HG03064 (cell line): ENCODE data around the gene PDLIM7.

Source experiments
- ATAC-seq: cut with Tn5 transposase; IDR thresholded peaks from one replicate; pipeline ENCODE4 v1.9.1; 2021; ENCODE audit warnings: low read depth; ENCODE audit not compliant: unreplicated experiment

The PDLIM7 gene

DNA sequence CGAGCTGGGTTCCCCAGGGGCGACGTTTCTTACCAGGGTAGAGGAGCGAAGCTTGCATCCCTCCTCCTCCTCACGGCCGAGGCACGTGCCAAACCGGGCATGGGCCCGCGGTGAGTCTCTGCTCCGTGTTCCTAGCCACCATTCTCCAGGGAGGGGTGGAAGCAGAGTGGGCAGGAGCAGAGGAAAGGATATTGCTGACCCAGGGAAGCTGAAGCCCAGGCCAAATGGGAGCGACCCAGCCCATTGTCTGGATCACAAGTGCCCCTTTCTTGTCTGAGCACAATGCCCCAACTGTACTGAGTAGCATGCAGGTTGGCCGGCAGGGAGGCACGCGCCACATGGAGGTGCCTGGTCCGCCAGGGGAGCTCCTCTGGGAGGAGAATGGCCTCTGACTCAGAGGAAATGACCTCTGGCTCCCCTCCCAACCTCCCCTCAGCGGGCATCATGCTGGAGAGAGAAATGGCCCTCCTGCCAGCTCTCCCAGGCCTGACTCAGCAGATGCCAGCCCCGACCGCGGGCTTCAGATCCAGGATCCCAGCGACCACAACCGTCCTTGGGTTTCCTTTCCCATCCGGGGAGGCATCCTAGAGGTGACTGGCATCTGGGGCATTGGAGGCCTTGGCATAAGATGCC lies 49.7 kb downstream of the PDLIM7 start:
- no peak for ATAC-seq

DNA sequence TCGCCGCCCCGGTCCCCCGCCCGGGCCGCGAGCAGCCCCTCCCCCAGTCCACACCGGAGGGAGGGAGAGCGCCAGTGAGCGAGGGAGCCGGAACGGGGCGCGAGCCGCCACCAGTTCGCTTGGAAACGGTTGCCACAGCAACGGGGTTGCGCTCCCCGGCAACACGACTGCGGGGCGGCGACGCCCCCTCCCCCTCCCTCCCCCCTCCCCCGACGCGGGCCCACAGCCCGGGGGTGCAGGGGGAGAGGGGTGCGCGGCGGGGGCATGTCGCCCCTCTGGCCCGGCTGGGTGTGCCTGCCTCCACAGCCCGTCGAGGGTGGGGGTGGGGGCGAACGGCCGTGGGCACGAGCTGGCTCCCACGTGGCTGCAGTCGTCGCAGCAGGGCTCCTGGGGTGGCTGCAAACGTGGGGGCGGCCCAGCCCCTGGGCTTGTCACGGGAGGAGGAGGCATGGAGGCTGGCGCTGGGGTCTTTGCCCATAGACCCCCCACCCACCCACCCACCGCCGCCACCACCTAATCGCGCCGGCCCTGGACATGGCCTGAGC lies 50.3 kb downstream of the PDLIM7 start:
- ATAC-seq = peak; percentile 43

DNA sequence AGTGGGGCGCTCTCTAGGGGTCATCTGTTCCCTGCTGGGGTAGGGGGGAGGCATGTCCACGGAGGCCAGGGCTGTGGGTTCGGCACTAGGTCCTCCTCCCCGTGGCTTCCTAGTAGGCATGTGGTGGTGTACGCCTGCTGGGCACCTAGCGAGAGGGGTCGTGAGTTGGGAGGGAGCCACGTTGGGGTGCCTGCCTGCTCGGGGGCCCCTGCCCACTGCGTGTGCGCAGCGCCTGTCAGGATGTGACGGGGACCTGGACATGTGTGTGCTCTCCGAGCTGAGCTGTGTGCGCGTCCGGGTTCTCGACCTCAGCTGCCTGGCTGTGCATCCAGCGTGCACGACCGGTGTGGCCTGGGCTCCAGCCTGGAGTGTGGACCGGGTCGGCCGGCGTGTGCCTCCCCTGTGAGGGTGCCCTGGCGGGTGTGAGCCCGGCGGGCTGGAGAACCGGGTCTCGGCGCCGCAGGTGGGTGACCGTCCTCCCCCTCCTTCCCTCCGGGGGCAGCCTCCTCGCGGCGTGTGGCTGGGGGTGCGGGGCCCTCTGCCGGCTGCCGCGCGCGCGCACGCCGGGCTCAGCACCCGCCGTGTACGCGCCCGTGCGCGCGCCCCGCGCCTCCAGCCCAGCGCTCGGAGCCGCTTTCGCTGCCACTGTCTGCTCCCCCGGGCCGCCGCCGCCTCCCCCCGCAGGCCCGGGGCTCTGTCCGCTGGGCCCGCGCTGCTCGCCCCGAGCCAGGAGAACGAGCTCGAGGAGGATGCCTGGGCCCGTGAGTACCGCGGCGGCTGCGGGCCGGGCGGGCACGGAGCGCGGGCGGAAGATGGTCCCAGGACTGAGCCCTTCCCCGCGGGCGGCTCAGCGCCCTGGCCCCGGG lies 51.0 kb downstream of the PDLIM7 start, which contains the start of gene PRR7:
Gene PRR7, plus strand, starts transcription at position 615 of the 866 bp plus-strand sequence. CDS start 8,254 bp downstream, outside the sequence.
- peak; percentile 49 for ATAC-seq

DNA sequence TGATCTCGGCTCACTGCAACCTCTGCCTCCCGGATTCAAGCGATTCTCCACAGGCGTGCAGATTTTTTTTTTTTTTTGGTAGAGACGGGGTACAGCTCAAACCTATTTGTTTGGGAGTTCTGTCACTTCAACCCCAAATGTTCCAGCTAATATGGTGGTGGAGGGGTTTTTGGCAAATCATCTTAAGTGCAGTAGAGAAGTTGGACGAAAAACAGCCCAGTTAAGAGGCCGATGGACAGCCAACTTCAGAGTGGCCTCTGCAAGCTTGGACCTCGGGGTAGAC lies 51.5 kb downstream of the PDLIM7 start:
- no peak for ATAC-seq

DNA sequence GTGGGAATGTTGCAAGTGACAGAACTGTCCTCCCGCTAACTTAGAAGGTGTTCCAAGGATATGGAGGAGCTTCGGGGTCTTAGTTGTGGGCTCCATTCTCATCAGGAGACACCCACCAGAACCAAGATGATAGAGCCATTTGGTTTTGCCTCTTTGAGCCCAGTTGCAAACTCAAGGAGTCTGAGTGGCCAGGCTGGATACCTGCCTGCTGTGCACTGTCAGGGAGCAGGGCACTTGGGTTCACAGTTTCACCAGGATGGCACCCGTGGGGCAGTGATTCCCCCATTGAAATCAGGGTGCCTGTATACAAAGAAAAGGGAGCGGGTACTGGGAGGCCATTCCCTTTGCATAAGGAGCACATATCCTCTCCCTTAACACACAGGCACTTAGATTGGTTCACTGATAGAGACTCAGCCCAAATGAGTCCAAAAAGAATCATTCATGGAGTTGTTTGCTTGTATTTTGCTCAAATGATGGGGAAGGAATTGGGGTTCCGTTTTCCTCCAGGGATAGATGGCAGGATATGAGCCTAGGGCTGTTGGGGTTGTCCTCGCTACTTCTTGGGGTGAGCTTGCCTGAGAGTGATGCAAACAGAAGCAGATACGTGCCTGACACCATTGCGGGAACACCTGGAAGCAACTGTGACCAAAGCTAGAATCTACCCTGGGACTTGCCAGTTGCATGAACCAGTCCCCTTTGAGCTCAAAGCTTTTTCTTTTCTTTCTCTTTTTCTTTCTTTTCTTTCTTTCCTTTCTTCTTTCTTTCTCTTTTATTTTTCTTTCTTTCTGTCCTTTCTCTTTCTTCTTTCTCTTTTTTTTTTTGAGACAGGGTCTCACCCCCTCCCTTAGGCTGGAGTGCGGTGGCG lies 52.1 kb downstream of the PDLIM7 start:
- ATAC-seq = no peak

DNA sequence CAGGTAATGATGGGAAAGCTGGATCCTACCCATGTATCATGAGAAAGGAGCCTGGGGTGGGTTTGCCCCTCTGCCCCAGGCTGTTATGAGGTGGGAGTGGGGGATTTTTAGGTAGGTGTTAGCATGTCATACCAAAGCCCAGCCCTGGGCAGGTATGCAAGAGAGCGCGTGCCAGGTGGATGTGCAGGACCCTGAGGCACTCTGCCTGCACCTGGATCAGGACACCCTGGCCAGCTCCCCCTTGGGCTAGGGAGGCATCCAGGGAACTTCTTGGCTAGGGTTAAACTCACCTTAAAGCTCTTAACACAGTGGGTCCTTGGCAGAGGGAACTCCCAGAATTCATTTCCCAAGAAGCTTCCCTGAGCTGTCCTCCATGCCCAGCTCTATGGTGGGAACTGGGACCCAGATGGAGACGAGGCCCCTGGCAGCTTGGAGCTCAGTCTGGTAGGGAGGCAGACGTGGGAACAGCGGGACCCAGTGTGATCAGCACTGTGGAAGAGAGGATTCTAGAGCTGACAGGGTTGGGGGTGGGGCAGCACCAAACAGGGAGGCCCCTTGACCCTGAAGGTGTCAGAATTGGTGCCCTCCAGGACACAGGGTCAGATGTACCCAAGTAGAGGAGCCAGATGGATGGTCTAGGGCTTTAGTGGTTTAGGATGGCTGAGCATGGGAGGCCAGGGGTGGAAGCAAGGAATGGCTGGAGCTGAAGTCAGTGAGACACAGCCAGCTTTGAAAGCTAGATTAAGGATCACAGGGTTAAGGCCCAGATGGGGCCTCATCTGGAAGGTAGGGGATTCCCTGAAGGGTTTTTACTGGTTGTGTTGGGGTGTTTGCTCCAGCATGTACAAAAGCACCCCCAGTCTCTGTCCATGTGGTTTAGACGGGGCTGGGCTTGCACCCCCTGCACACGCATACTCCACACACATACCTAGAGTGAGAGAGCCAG lies 53.0 kb downstream of the PDLIM7 start:
- ATAC-seq = no peak

DNA sequence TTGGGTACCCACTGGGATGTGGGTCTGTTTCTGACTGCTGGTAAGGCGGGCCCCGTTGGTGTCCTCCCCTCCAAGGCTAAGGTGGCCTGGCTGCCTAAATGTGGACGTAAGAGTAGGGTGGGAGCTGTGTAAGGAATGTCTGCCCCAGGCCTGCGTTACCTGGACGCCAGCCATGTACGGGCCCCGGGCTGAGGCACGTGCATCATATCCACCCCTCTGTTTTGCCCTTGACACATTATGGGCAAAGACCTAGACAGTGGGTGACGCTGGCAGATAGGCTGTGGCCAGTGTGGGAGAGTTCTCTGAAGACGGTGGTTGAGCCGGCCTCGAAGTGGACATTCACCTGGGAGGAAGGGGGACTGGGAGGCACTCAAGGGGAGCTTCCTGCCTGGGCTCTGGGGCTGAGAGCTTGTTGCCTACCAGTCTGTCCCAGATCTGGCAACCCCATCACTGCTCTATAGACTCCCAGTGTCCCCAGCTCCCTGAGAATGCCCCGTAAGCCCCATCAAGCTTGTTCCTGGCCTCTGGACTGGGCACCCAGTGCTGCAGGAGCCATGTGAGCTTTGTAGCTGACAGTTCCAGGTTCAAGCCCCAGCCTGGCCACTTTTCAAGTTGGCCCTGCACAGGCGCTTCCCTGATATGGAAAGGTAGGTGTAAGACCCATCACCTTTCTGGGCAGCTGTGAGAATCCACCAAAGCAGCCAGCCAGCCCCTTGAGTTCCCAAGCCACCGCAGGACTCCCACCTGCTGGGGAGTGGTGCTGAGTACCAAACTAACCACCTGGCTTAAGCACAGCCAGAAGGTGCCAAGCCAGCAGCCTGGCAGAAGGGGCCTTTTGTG lies 54.0 kb downstream of the PDLIM7 start:
- no peak for ATAC-seq

DNA sequence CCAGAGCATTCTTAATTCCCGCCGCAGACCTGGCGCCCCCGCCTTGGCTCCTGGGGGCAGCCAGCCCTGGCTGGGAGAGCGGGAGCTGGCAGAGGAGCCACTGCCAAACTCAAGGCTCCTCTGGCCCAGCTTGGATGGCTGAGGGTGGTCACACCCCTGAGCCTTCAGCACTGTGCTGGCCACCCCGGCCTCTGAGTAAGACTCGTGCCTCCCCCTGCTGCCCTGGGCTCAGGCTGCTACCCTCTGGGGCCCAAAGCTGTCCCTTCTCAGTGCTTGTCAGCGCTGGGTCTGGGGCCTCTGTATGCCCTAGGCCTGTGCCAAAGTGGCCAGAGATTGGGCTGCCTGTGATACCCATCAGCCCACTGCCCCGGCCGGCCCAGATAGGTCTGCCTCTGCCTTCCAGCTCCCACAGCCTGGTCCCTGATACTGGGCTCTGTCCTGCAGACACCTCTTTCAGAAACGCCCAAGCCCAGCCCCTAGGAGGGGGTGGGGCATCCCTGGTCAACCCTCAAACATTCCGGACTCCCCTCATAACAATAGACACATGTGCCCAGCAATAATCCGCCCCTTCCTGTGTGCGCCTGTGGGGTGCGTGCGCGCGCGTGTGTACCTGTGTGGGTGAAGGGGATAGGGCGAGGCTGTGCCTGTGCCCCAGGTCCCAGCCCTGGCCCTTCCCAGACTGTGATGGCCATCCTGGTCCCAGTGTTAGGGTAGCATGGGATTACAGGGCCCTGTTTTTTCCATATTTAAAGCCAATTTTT lies 55.2 kb downstream of the PDLIM7 start:
- no peak for ATAC-seq

DNA sequence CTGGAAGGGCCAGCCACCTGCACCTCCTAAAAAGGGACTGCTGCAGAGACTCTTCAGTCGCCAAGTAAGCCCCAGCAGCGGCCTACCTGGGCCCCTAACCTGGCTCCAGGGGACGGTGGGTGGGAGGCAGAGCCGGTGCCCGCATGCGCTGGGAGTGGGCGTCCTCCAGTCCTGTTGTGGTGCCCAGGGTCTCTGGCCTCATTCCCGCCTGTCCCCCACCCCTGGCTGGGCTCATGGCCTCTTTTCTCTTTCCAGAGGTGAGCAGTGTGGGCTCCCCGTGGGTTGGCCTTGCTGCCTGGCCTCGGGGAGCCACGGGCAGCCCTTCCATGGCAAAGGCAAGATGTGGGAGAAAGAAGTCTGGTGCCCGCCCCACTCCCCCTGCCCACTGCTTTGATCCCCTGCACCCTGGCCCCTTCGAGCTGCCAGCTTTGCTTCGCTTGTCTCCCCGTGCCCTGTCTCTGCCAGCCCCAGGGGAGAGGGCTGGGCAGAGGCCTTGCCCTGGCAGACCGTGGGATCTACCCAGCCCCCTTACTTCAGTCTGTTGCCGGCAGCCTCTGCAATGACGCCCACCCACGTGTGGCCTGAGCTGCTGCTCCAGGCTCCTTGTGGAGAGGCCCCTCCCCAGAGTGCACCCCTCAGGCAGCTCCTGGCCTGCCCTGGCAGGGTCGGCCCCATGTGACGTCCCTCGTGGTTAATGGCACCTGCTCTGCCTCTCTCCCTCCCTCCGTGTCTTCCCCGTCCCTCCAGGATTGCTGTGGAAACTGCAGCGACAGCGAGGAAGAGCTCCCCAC lies 56.2 kb downstream of the PDLIM7 start:
- no peak for ATAC-seq

DNA sequence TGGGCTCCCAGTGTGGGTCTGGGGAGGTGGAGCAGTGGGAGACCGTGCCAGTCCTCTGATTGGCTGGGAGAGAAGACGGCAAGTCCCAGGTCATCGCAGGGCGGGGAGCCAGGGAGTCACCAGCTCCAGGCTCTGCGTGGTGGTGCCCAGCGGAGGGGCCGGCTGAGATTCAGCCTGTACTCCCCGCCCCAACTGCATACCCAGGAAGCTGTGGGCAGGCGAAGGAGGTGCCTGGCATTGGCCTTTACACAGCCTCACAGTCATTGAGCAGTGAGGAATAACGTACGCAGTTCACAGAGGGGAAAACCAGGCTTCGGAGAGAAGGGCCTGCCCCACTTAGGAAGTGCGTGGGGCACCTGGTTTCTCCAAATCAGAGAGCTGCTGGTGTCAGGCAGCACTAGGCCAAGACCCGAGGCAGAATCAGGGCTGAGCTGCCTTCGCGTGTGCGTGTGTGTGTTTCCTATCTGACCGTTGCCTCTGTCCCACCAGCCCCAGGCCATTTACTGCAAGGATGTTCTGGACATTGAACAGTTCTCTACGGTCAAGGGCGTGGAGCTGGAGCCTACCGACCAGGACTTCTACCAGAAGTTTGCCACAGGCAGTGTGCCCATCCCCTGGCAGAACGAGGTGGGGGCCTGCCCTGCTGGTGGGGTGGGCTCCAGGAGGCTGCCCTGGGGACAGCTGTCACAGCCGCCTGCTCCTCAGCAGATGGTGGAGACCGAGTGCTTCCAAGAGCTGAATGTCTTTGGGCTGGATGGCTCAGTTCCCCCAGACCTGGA lies 57.0 kb downstream of the PDLIM7 start:
- no peak for ATAC-seq

DNA sequence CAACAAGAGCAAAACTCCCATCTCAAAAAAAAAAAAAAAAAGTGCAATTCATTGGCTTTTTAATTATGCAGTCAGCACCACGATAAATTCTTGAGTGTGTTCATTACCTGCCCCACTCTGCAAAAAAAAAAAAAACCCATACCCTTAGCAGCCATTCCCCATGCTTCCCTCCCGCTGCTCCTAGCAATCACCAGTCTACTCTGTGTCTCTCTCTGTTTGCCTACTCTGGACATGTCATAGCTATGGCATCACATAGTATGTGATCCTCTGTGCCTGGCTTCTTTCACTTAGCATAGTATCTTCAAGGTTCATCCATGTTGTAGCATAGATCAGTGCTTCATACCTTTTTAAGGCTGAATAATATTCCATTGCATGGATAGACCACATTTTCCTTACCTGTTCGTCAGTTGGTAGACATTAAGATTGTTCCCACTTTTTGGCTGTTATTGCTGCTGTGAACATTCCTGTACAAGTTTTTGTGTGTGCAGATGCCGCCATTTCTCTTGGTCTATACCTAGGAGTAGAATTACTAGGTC lies 57.8 kb downstream of the PDLIM7 start:
- no peak for ATAC-seq

DNA sequence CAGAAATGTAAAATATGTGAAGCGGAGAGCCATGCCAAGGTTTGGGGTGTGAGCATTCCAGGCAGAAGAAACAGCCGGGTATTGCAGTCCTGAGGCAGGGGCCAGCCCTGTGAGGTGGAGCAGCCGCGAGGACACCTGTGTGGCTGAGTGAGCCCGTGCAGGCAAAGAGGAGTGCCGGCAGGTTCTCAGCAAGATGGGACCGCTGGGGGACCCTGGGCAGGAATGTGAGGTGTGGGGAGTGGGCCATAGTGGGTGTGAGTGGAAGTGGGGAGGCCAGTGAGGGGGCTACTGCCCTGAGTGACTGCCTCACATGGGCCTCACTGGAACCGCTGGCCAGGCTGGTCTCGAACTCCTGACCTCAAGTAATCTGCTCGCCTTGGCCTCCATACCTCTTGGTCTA lies 58.9 kb downstream of the PDLIM7 start:
- no peak for ATAC-seq

DNA sequence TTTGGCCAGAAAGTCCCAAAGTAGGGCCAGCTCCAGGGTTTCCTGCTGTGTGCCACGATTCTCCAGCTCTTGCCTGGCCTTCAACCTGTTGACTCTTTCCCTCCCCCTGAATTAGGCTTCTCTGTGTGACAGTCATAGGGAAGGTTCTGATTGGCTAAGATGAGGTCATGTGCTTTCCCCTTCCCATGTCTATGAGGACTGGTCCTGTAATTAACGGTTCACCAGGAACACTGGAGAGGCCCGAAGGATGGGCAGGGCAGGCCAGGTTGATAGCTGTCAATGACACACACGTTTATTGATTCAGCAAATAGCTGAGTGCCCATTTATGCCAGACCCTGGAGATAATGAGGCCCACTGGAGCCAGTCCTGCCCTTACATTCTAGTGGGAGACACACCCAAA lies 59.8 kb downstream of the PDLIM7 start:
- no peak for ATAC-seq

DNA sequence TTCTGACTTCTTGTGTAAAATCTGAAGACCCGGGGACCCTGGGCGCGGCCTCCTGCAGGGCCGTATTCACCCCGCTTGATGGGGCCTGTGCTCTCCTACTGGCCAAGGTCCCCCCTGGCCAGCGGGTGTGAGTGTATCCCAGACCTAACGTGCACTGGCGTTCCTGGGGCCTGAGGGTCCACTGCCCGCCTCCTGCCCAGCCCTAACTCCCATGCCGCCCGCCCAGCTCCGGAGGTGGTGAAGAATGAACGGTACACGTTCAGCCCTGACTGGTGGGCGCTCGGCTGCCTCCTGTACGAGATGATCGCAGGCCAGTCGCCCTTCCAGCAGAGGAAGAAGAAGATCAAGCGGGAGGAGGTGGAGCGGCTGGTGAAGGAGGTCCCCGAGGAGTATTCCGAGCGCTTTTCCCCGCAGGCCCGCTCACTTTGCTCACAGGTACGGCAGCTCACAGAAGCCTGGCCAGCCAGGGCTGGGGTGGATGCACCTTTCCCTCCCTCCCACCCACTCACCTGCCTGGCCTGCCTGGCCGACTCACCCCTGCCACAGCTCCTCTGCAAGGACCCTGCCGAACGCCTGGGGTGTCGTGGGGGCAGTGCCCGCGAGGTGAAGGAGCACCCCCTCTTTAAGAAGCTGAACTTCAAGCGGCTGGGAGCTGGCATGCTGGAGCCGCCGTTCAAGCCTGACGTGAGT lies 61.4 kb downstream of the PDLIM7 start:
- ATAC-seq = no peak

DNA sequence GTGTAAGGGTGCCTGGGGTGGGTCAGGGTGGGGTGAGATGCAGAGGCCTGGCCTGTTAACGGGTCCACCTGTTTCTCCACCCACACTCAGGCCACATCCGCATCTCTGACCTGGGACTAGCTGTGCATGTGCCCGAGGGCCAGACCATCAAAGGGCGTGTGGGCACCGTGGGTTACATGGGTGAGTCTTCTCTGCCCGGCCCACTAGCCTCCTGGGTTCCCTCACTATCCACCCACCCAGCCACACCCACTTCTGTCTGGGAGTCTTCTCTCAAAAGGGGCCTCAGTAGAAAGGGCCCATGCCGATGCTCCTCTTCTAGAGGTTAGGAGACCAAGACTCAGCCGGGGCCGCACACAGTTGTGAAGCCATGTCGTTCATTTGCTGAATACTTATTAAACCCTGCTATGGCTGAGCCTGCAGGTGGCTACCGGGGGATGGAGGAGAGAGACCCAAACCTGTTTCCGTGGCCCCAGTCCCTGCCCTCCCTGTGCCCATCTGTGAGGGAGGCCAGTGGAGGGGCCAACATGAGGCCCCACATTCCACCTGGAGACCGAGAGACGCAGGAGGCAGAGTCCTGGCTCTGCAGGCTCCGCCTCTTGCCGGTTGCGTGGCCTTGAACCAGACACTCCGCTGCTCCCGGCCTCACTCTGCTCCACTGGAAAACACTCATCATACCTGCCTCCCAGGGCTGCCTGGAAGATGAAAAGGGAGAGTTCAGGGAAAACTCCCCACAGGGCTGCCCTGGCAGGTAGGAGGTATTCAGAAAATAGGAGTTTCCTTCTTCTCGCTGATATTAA lies 62.3 kb downstream of the PDLIM7 start:
- no peak for ATAC-seq
